H9 (cell line): Measurements from ENCODE around the gene ARHGAP26. TPM values are rescaled to one million over a fixed set of nuclear protein-coding genes. Genes with fewer than 3 reads are reported as not detected.

Experiments
- DNase-seq: peaks from one replicate; pipeline ENCODE4 v3.0.0-alpha.2; 2017
- H2AFZ ChIP-seq: one replicate; pipeline ENCODE4 v1.6.1; 2013; ENCODE audit warnings: mild to moderate bottlenecking, low read length, control low read depth, moderate library complexity
- H2AK5ac ChIP-seq: 2 replicates; pipeline ENCODE4 v1.6.1; 2013; ENCODE audit warnings: low read length, control low read depth, mixed read lengths; ENCODE audit not compliant: insufficient read length
- H2BK120ac ChIP-seq: one replicate; pipeline ENCODE4 v1.6.1; 2013; ENCODE audit warnings: low read depth, mild to moderate bottlenecking, low read length, control low read depth, inconsistent platforms; ENCODE audit not compliant: poor library complexity, severe bottlenecking
- H2BK12ac ChIP-seq: 2 replicates; pipeline ENCODE4 v1.6.1; 2013; ENCODE audit warnings: low read length, control low read depth, mixed read lengths, low read depth; ENCODE audit not compliant: insufficient read length
- H2BK15ac ChIP-seq: 2 replicates; pipeline ENCODE4 v1.6.1; 2013; ENCODE audit warnings: low read depth, low read length, control low read depth
- H2BK20ac ChIP-seq: one replicate; pipeline ENCODE4 v1.6.1; 2013; ENCODE audit warnings: low read depth, mild to moderate bottlenecking, low read length, control low read depth, inconsistent platforms; ENCODE audit not compliant: poor library complexity, severe bottlenecking
- H2BK5ac ChIP-seq: 2 replicates; pipeline ENCODE4 v1.6.1; 2013; ENCODE audit warnings: low read length, control low read depth, mixed read lengths; ENCODE audit not compliant: insufficient read length
- H3K14ac ChIP-seq: 2 replicates; pipeline ENCODE4 v1.6.1; 2013; ENCODE audit warnings: low read length, control low read depth; ENCODE audit not compliant: insufficient read depth
- H3K18ac ChIP-seq: 2 replicates; pipeline ENCODE4 v1.6.1; 2013; ENCODE audit warnings: low read depth, mild to moderate bottlenecking, mixed read lengths, low read length, control low read depth; ENCODE audit not compliant: insufficient read length
- H3K23ac ChIP-seq: 2 replicates; pipeline ENCODE4 v1.6.1; 2013; ENCODE audit warnings: low read length, control low read depth, mixed read lengths, low read depth; ENCODE audit not compliant: insufficient read length
- H3K23me2 ChIP-seq: 2 replicates; pipeline ENCODE4 v1.6.1; 2013; ENCODE audit warnings: low read depth, mild to moderate bottlenecking, mixed read lengths, low read length, control low read depth; ENCODE audit not compliant: insufficient read length, poor library complexity, severe bottlenecking
- H3K27ac ChIP-seq: 2 replicates; pipeline ENCODE4 v1.5.1; 2013; ENCODE audit warnings: low read length, control low read depth, mixed read lengths, low read depth; ENCODE audit not compliant: insufficient read length
- H3K27me3 ChIP-seq: 2 replicates; pipeline ENCODE4 v1.6.1; 2013; ENCODE audit warnings: low read length, control low read depth, inconsistent platforms; ENCODE audit not compliant: insufficient read depth
- H3K4ac ChIP-seq: 2 replicates; pipeline ENCODE4 v1.6.1; 2013; ENCODE audit warnings: low read depth, mild to moderate bottlenecking, control low read depth, inconsistent platforms, low read length, moderate library complexity
- H3K4me1 ChIP-seq: 2 replicates; pipeline ENCODE4 v1.6.1; 2013; ENCODE audit warnings: low read length, control low read depth, inconsistent platforms; ENCODE audit not compliant: insufficient read depth
- H3K4me2 ChIP-seq: 2 replicates; pipeline ENCODE4 v1.6.1; 2013; ENCODE audit warnings: low read length, control low read depth, mixed read lengths; ENCODE audit not compliant: insufficient read length, insufficient read depth
- H3K56ac ChIP-seq: 2 replicates; pipeline ENCODE4 v1.6.1; 2013; ENCODE audit warnings: low read depth, mild to moderate bottlenecking, mixed read lengths, low read length, control low read depth; ENCODE audit not compliant: insufficient read length
- H3K79me1 ChIP-seq: 2 replicates; pipeline ENCODE4 v1.6.1; 2013; ENCODE audit warnings: low read depth, mild to moderate bottlenecking, moderate library complexity, low read length, control low read depth, inconsistent platforms; ENCODE audit not compliant: insufficient read depth, poor library complexity, severe bottlenecking
- H3K79me2 ChIP-seq: 2 replicates; pipeline ENCODE4 v1.6.1; 2013; ENCODE audit warnings: low read length, control low read depth, inconsistent platforms; ENCODE audit not compliant: insufficient read depth
- H3K9ac ChIP-seq: 2 replicates; pipeline ENCODE4 v1.6.1; 2013; ENCODE audit warnings: low read length, control low read depth, mixed read lengths; ENCODE audit not compliant: insufficient read length; ENCODE audit errors: extremely low read depth
- H3K9me3 ChIP-seq: one replicate; pipeline ENCODE4 v1.6.1; 2013; ENCODE audit warnings: low read depth, low read length, inconsistent platforms; ENCODE audit not compliant: control insufficient read depth
- H3T11ph ChIP-seq: one replicate; pipeline ENCODE4 v1.6.1; 2013; ENCODE audit warnings: mild to moderate bottlenecking, low read length, control low read depth, inconsistent platforms
- H4K20me1 ChIP-seq: one replicate; pipeline ENCODE4 v1.6.1; 2013; ENCODE audit not compliant: control insufficient read depth, insufficient read length, insufficient read depth
- H4K5ac ChIP-seq: 2 replicates; pipeline ENCODE4 v1.6.1; 2013; ENCODE audit warnings: low read depth, mild to moderate bottlenecking, mixed read lengths, low read length, control low read depth; ENCODE audit not compliant: insufficient read length
- H4K8ac ChIP-seq: replicated peaks from 2 replicates; pipeline ENCODE4 v1.6.1; 2013; ENCODE audit warnings: low read length, control low read depth, mixed read lengths, low read depth; ENCODE audit not compliant: insufficient read length
- H4K91ac ChIP-seq: 2 replicates; pipeline ENCODE4 v1.6.1; 2013; ENCODE audit warnings: low read depth, mild to moderate bottlenecking, moderate library complexity, mixed read lengths, low read length, control low read depth; ENCODE audit not compliant: insufficient read length
- H3K27ac Mint-ChIP-seq, 3 experiments: 2 replicates in 2 of 3; 3 replicates in 1 of 3; pipeline ENCODE4 v1.8.0; 2020 to 2021; ENCODE audit warnings: mixed read lengths in 3 of 3, mild to moderate bottlenecking in 1 of 3, moderate library complexity in 1 of 3
- H3K27me3 Mint-ChIP-seq: 2 replicates; pipeline ENCODE4 v1.8.0; 2021; ENCODE audit warnings: low read depth, mild to moderate bottlenecking, moderate library complexity, mixed read lengths
- H3K36me3 Mint-ChIP-seq, 3 experiments: 2 replicates in 2 of 3; 3 replicates in 1 of 3; pipeline ENCODE4 v1.8.0; 2020 to 2021; ENCODE audit warnings: low read depth in 3 of 3, mixed read lengths in 3 of 3; ENCODE audit not compliant: insufficient read depth in 1 of 3
- H3K4me1 Mint-ChIP-seq, 2 experiments: 2 replicates each; pipeline ENCODE4 v1.8.0; 2020; ENCODE audit warnings: mixed read lengths in 2 of 2
- H3K4me3 Mint-ChIP-seq, 2 experiments: 2 replicates in 1 of 2; 3 replicates in 1 of 2; pipeline ENCODE4 v1.8.0; 2020 to 2021; ENCODE audit warnings: mild to moderate bottlenecking in 2 of 2, mixed read lengths in 2 of 2, moderate library complexity in 1 of 2
- H3K9me3 Mint-ChIP-seq, 2 experiments: 2 replicates in 1 of 2; 3 replicates in 1 of 2; pipeline ENCODE4 v1.8.0; 2020; ENCODE audit warnings: mild to moderate bottlenecking in 2 of 2, mixed read lengths in 2 of 2, moderate library complexity in 1 of 2
- WGBS: extraction: QIAGEN DNeasy Blood & Tissue Kit; methylation state at CpG from one replicate; pipeline ENCODE4 v1.1.7; 2013; ENCODE audit warnings: missing lambda C conversion rate, low lambda C conversion rate, mixed read lengths; ENCODE audit not compliant: insufficient read length; ENCODE audit errors: extremely low coverage; 5-methylcytosine and 5-hydroxymethylcytosine counted together
- total RNA-seq: library from RNA; stranded (reverse); gene quantifications from 2 replicates; pipeline ENCODE4 v1.2.1, GENCODE V29; 2021
- TF ChIP-seq, protein P1 (sequence below): fragments of 200-600 bp; sonication (generic); conservative IDR thresholded peaks from 3 replicates; pipeline ENCODE4 v1.8.0; 2021; ENCODE audit warnings: antibody characterized with exemption, mild to moderate bottlenecking

The ARHGAP26 gene
- total RNA-seq, 1 experiment from 2014 or later, result 13.8 TPM

DNA sequence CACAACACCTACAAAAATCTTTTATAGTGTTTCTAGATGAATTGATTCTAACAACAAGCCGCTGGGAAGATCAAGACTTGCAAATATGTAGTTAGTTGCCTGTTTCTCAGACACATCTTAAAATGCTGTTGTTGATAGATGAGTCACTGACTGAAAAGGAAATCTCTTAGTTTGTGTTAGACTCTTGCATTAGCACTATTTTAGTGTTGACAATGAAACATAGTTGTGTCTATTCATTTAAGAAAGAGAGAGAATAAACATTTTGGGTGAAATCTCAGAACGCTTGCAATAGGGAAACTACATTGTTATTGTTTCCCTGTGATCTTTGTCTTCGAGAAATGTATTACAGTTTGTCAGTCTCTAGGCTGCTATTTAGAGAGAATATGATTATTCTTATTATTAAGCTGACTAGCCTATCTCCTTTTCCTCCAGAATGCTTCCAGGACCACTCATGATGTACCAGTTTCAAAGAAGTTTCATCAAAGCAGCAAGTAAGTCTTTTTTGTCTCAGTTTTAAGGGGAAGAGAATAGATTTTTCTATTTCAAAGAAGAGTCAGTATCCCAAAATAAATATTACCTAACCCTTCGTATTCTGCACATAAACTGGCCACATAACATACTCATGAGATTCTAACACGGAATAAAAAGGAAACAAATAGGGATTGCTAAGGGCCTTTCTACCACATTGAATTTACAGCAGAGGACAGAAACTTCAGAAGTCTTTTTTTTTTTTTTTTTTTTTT is 285.6 kb downstream of the ARHGAP26 start:
- no peak overlapping the region for H2BK5ac ChIP-seq
- H3K23me2 ChIP-seq, result no peaks in the 10 kb centered on the region
- no peaks in the 10 kb centered on the region for H3K27me3 ChIP-seq
- H2BK120ac ChIP-seq, result no peak overlapping the region
- no peak overlapping the region for H2AK5ac ChIP-seq
- H3K9me3 Mint-ChIP-seq, result no peaks in the 10 kb centered on the region
- no peak overlapping the region for H3K23ac ChIP-seq
- no peak overlapping the region for H4K91ac ChIP-seq
- peaks cover 7 to 18% (median 14%) of the 10 kb centered on the region in 3 experiments; a peak in 5 of 7 replicates for H3K36me3 Mint-ChIP-seq
- no peaks in the 10 kb centered on the region for H3K27me3 Mint-ChIP-seq
- H3K27ac ChIP-seq, result no peak overlapping the region
- no peak overlapping the region for H3K27ac Mint-ChIP-seq
- H4K8ac ChIP-seq, result no peak overlapping the region
- no peak overlapping the region for H2BK15ac ChIP-seq
- H3K18ac ChIP-seq, result no peak overlapping the region
- peaks cover 4% of the 10 kb centered on the region for H3K4me1 ChIP-seq
- no peak overlapping the region for H3K56ac ChIP-seq
- H3K9me3 ChIP-seq, result no peaks in the 10 kb centered on the region
- no peak overlapping the region for H3K14ac ChIP-seq
- TF ChIP-seq, protein P1, sequence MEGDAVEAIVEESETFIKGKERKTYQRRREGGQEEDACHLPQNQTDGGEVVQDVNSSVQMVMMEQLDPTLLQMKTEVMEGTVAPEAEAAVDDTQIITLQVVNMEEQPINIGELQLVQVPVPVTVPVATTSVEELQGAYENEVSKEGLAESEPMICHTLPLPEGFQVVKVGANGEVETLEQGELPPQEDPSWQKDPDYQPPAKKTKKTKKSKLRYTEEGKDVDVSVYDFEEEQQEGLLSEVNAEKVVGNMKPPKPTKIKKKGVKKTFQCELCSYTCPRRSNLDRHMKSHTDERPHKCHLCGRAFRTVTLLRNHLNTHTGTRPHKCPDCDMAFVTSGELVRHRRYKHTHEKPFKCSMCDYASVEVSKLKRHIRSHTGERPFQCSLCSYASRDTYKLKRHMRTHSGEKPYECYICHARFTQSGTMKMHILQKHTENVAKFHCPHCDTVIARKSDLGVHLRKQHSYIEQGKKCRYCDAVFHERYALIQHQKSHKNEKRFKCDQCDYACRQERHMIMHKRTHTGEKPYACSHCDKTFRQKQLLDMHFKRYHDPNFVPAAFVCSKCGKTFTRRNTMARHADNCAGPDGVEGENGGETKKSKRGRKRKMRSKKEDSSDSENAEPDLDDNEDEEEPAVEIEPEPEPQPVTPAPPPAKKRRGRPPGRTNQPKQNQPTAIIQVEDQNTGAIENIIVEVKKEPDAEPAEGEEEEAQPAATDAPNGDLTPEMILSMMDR, result no peak
- no peak overlapping the region for H3K4me3 Mint-ChIP-seq
- DNase-seq, result no peak
- no peak overlapping the region for H3K4me2 ChIP-seq
- H2BK12ac ChIP-seq, result no peak overlapping the region
- H3K79me2 ChIP-seq, result no peaks in the 10 kb centered on the region
- no peak overlapping the region for H3K4ac ChIP-seq
- H2BK20ac ChIP-seq, result no peak overlapping the region
- H2AFZ ChIP-seq, result no peak overlapping the region
- no peak overlapping the region for H4K5ac ChIP-seq
- no peak overlapping the region for H3K9ac ChIP-seq
- H3K4me1 Mint-ChIP-seq, result peaks cover 17 to 28% of the 10 kb centered on the region in 2 experiments
- no peaks in the 10 kb centered on the region for H3K79me1 ChIP-seq
- H4K20me1 ChIP-seq, result no peaks in the 10 kb centered on the region
- no CpG with 5 or more reads among the region's 5 CpGs for WGBS
- H3T11ph ChIP-seq, result no peak overlapping the region
